SH-SY5Y (cell line): Measurements from ENCODE around the gene MPLKIP.

Experiments used
- GATA2 ChIP-seq: IDR thresholded peaks from 2 replicates; pipeline ENCODE4 v1.6.1; 2011; ENCODE audit warnings: mild to moderate bottlenecking, low read depth, low read length
- GATA3 ChIP-seq: IDR thresholded peaks from 2 replicates; pipeline ENCODE4 v1.6.1; 2011; ENCODE audit warnings: low read depth, mild to moderate bottlenecking, low read length, moderate library complexity

MPLKIP gene

DNA sequence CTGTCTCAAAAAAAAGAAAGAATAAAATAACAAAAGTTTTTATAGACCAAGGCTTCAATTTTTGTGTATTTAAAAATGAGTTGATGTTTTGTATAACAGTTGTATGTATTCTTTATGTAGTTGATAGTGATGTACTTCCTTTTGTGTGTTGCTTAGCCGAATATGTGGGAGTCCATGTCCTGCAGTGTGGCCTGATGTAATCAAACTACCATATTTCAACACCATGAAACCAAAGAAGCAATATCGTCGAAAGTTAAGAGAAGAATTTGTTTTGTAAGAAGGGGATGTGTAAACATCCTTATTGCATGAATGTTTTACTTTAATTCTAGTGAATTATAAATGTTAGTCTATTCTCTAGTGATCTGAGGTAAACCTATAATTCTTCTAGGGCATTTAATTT lies 56.6 kb downstream of the MPLKIP start:
- TF ChIP-seq GATA3, result no peak
- TF ChIP-seq GATA2, result no peak
